ENCODE measurements around the gene ASCL1. TPM values are rescaled to one million over a fixed set of nuclear protein-coding genes. Genes with fewer than 3 reads are reported as not detected.

Gene ASCL1
- total and polyA plus RNA-seq, 12 donors, result not detected

- Histone ChIP-seq H3K4me3 (no peak overlapping the region), H3K36me3 (no peaks in the 10 kb centered on the region), H3K27me3 (no peaks in the 10 kb centered on the region), H3K27ac (no peak overlapping the region), H3K4me1 (no peaks in the 10 kb centered on the region), H3K9me3 (peaks cover 0 to 9% (median 0%) of the 10 kb centered on the region in 11 donors)
- ATAC-seq (no peak), DNase-seq (no peak)
- no peak for TF ChIP-seq CTCF (IDR thresholded peaks at IDR 0.05)
- intact Hi-C loops (cut with DNase I), result no loop called here
- WGBS, 2 donors, result 36 to 40% methylated on average over 5 of the region's 5 CpGs
Observed at GRCh38 chr12:102992297-102992696, 34.8 kb downstream of the ASCL1 start.

DNA sequence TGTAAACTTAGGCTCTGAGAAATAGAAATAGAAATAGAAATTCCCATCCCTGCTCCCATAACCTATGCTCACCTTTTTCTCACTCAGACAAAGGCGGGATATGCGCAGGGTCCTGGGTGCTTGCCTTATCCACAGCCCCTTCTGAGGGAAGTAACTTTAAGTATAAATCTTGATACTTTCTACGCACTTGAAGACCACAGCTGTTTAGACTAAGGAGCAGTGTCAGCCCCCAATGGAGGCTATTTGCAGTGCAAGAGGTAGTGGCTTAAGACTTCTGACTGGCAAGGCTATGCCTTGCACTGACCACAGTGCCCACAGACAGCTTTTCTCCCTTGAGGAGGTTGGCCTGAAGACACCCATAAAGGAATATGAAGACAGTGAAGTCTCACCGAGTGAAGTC is 35.2 kb downstream of the ASCL1 start:
- ATAC-seq, result no peak
- Histone ChIP-seq H3K9me3 (peaks cover 0 to 13% (median 0%) of the 10 kb centered on the region in 11 donors), H3K36me3 (no peaks in the 10 kb centered on the region), H3K4me1 (no peaks in the 10 kb centered on the region), H3K4me3 (no peak overlapping the region), H3K27me3 (no peaks in the 10 kb centered on the region), H3K27ac (no peak overlapping the region)
- WGBS, 2 donors, result 86 to 89% methylated on average over 4 of the region's 4 CpGs
- intact Hi-C loops (cut with DNase I), result no loop called here
- no peak for TF ChIP-seq CTCF (IDR thresholded peaks at IDR 0.05)
- no peak for DNase-seq

DNA sequence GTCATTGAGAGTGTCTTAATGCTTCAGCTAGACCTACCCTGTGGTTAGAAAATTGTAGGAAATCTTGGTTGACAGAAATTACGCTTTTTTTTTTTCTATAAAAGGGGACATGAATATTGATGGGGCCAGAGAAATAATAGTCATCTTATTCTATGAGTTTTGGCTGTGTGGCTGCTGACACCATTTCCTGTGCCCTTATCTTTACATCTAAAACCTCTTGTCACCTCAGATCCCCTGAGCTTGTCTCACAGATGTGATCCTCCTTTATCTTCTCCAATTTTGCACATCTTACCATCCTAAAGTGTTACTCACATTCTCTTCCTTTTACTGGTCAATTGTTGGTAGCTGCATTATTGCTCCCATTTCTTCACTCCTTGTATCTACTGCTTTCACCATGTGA is 36.1 kb downstream of the ASCL1 start:
- H3K27me3 ChIP-seq, result no peaks in the 10 kb centered on the region
- no peak overlapping the region for H3K4me3 ChIP-seq
- no peak for ATAC-seq
- H3K4me1 ChIP-seq, result no peaks in the 10 kb centered on the region
- no peak for TF ChIP-seq CTCF (IDR thresholded peaks at IDR 0.05)
- H3K27ac ChIP-seq, result no peak overlapping the region
- peaks cover 0 to 21% (median 0%) of the 10 kb centered on the region in 11 donors for H3K9me3 ChIP-seq
- intact Hi-C loops (cut with DNase I), result no loop called here
- no peak for DNase-seq
- H3K36me3 ChIP-seq, result no peaks in the 10 kb centered on the region
- 70 to 76% methylated on average over 1 of the region's 1 CpG for WGBS, 2 donors

DNA sequence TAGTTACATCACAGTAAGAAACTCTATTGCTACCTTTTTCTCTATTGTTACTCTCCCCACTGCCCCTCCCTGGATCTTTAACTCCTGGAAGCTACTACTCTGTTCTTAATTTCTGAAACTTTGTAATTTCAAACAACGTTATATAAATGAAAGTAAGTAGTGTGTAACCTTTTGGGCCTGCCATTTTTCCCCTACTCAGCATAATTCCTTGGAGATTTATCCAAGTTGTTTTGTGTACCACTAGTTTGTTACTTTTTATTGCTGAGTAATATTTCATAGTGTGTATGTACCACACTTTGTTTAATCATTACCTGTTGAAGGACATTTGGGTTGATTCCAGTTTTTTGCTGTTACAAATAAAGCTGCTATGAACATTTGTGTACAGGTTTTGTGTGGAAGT is 37.9 kb downstream of the ASCL1 start:
- Histone ChIP-seq H3K27ac (no peak overlapping the region), H3K27me3 (no peaks in the 10 kb centered on the region), H3K4me3 (no peak overlapping the region), H3K36me3 (no peaks in the 10 kb centered on the region), H3K4me1 (no peaks in the 10 kb centered on the region), H3K9me3 (peaks cover 0 to 27% (median 0%) of the 10 kb centered on the region in 11 donors)
- TF ChIP-seq CTCF (IDR thresholded peaks at IDR 0.05), result no peak
- 65 to 76% methylated on average over 1 of the region's 1 CpG for WGBS, 2 donors
- intact Hi-C loops (cut with DNase I), result no loop called here
- ATAC-seq (no peak), DNase-seq (no peak)

Other genes with a start within 250 kb of the ASCL1 start
- not detected for gene PAH, start 40.4 kb upstream of the ASCL1 start, total RNA-seq
- gene PAH, start 40.4 kb upstream of the ASCL1 start, polyA plus RNA-seq, result not detected